ENCODE data around the gene ZBTB7B. TPM values are rescaled to one million over a fixed set of nuclear protein-coding genes. Genes with fewer than 3 reads are reported as not detected.

ZBTB7B gene
- total RNA-seq, 1 experiment from 2014 or later, result 15.3 TPM

DNA sequence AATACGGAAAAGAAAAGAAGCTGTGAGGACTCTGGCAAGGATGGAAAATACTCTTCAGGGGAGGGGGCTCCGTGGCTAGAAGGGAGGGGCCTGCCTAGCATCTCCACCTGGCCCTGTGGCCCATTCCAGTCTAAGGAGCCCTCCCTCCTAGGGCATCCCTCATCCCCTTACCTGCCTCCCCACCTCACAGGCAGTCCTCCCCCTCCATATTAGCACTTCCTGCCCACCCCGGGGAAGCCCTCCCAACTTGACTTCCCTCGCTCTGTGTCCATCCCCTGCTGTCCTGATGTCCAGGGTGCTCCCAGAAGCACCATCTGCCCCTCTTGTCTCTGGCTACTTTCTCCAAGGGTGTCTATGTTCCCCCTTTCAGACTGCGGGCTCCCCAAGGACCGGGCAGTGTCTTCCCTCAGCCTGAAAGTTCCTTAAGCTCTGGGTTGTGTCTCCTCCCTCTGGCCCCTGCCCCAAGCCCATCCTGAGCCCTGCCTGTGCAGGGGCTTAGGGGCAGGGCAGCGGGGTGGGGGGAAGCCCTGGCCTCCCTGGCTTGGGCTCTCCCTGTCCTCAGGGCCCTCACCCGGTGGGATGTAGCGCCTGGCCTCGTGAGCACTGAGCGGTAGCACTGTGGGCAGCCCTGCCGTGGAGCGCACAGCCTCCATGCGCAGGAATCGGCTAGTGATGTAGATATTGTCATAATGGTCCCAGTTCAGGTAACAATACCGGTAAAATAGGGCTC lies 27.1 kb downstream of the ZBTB7B start:
- Histone ChIP-seq H3K36me3 (no peaks in the 10 kb centered on the region), H3K9me3 (replicated peaks) (no peaks in the 10 kb centered on the region), H3K4me1 (replicated peaks) (peaks cover 6% of the 10 kb centered on the region), H3K4me3 (no peak overlapping the region), H3K27ac (no peak overlapping the region), H3K27me3 (replicated peaks) (no peaks in the 10 kb centered on the region; the same call in 1 of the 2 replicates)
- no peak for DNase-seq (ENCODE audit: low read depth in 1 of 2, low spot score in 2 of 2)

GRCh38 chr1:155030243-155030795 lies 27.7 kb downstream of the ZBTB7B start:
- no peaks in the 10 kb centered on the region; the same call in 1 of the 2 replicates for H3K27me3 ChIP-seq (replicated peaks)
- no peak overlapping the region for H3K27ac ChIP-seq
- H3K4me3 ChIP-seq, result no peak overlapping the region
- H3K36me3 ChIP-seq, result no peaks in the 10 kb centered on the region
- no peak for DNase-seq (ENCODE audit: low read depth in 1 of 2, low spot score in 2 of 2)
- peaks cover 6% of the 10 kb centered on the region for H3K4me1 ChIP-seq (replicated peaks)
- no peaks in the 10 kb centered on the region for H3K9me3 ChIP-seq (replicated peaks)

DNA sequence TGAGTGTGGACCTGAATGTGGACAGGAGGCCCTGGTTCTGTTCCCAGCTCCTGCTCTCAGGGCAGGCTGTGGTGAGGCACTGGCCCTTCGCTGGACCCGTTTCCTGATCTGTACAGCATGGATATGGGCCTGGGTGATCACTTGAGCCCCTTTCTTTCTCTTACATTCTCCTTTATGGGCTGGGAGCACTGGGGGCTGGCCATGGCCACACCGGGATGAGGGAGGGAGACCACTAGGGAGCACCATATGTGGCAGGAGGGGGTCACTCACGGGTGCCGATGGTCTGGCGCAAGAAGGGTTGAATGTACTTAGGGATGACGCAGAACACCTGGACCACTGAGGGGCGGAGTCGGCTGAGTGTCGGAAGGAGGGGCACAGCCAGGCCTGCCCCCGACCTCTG lies 28.3 kb downstream of the ZBTB7B start:
- DNase-seq (ENCODE audit: low read depth in 1 of 2, low spot score in 2 of 2), result no peak
- Histone ChIP-seq H3K9me3 (replicated peaks) (no peaks in the 10 kb centered on the region), H3K27me3 (replicated peaks) (no peaks in the 10 kb centered on the region; the same call in 1 of the 2 replicates), H3K36me3 (no peaks in the 10 kb centered on the region), H3K4me3 (no peak overlapping the region), H3K27ac (no peak overlapping the region), H3K4me1 (replicated peaks) (peaks cover 6% of the 10 kb centered on the region)

- no peaks in the 10 kb centered on the region for H3K36me3 ChIP-seq
- H3K27ac ChIP-seq, result no peak overlapping the region
- no peaks in the 10 kb centered on the region for H3K9me3 ChIP-seq (replicated peaks)
- peaks cover 4% of the 10 kb centered on the region; the same call in 1 of the 2 replicates for H3K27me3 ChIP-seq (replicated peaks)
- H3K4me1 ChIP-seq (replicated peaks), result no peaks in the 10 kb centered on the region
- no peak overlapping the region for H3K4me3 ChIP-seq
- no peak for DNase-seq (ENCODE audit: low read depth in 1 of 2, low spot score in 2 of 2)
Observed at GRCh38 chr1:155032886-155033285, 30.3 kb downstream of the ZBTB7B start.

DNA sequence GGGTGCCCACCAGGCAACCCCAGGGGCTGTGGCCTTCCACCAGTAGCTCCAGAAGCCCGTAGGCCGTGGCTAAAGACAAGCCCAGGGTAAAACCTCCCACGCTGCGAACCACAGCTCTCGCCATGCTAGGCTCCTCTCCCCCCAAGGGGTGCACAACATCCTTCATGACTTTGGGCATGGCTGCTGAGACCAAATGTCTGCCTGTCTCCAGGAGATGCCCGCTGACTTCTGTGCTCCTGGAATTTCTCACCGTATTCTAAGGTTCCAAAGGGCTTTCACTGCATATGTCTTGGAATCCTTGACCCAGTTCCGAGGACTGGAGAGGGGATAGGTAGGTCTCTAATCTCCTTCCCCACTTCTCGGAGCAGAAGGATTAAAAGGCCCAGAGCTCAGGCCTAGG lies 30.9 kb downstream of the ZBTB7B start, which contains the start of the genes DCST1 and DCST2:
Gene DCST1, plus strand, starts transcription at position 301 of the 400 bp plus-strand sequence. CDS start 213 bp downstream, outside the sequence.
Gene DCST2, minus strand, starts transcription at position 258 of the 400 bp plus-strand sequence. Its CDS starts 80 bp downstream, at position 178.
- Histone ChIP-seq H3K36me3 (no peaks in the 10 kb centered on the region), H3K9me3 (replicated peaks) (no peaks in the 10 kb centered on the region), H3K4me1 (replicated peaks) (no peaks in the 10 kb centered on the region), H3K4me3 (no peak within 1 kb of the TSS), H3K27ac (no peak within 1 kb of the TSS), H3K27me3 (replicated peaks) (peaks cover 4% of the 10 kb centered on the region; the same call in 1 of the 2 replicates)
- no peak for DNase-seq (ENCODE audit: low read depth in 1 of 2, low spot score in 2 of 2)

DNA sequence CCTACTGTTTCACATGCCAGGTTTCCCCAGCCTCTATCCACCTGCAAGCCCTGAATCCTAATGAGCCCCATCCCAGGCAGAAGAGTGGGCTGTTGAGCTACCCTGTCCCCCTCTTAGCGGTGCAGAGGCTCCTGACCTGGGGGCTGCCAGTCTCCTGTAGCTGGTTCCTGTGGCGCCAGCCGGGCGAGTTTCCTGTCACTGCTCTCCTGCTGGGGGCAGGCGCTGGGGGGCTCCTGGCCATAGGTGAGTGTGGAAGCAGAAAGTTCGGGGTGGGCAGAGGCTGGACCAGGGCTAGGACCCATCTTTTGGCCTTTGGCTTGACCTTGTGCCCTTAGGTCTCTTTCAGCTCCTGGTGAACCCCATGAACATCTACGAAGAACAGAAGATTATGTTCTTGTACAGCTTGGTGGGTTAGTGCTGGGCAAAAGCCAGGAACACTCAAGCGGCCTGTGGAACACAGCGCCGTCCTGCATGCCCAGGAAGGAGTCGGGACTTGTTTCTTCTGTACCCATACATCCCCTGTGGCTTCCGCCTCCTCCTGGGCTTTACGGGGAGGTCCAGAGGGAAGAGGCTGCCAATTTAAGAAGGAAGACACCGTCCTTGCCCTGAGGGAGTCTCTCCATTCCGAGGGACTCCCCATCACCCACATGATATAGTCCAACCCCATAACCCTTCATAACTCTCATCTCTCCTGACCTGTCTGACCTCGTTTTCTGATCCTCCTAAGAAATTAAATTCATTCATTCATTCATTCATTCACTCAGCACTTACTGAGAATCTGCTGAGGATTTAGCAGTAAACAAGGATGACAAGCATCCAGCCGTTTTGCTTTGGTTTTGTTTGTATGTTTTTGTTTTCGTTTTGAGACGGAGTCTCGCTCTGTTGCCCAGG lies 32.0 kb downstream of the ZBTB7B start:
- no peaks in the 10 kb centered on the region for H3K36me3 ChIP-seq
- DNase-seq (ENCODE audit: low read depth in 1 of 2, low spot score in 2 of 2), result no peak
- no peak overlapping the region for H3K4me3 ChIP-seq
- H3K4me1 ChIP-seq (replicated peaks), result no peaks in the 10 kb centered on the region
- H3K27me3 ChIP-seq (replicated peaks), result peaks cover 4% of the 10 kb centered on the region; the same call in 1 of the 2 replicates
- H3K27ac ChIP-seq, result no peak overlapping the region
- H3K9me3 ChIP-seq (replicated peaks), result no peaks in the 10 kb centered on the region

GRCh38 chr1:155035936-155036335 lies 33.3 kb downstream of the ZBTB7B start:
- DNase-seq (ENCODE audit: low read depth in 1 of 2, low spot score in 2 of 2), result no peak
- H3K9me3 ChIP-seq (replicated peaks), result no peaks in the 10 kb centered on the region
- no peak overlapping the region for H3K27ac ChIP-seq
- no peaks in the 10 kb centered on the region for H3K36me3 ChIP-seq
- no peak overlapping the region for H3K4me3 ChIP-seq
- no peaks in the 10 kb centered on the region for H3K4me1 ChIP-seq (replicated peaks)
- peaks cover 4% of the 10 kb centered on the region; the same call in 1 of the 2 replicates for H3K27me3 ChIP-seq (replicated peaks)

DNA sequence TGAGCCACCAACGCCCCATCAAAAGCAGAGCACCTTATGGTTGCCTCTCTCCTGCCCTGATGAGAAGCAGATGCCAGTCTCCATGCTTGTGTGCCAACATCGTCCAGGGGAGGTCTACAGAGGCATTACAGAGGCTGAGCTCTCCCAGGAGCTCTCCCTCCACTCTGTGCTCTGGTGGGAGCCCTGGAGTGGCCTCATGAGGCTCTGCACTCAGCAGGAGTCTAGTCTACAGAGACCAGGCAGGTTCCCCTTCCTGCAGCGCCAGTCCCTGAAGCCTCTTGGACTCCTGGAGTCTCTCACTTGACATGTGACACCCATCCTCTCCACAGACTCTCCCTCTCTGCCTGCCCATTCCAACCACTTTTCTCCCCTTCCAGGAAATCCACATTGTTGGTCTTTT lies 34.4 kb downstream of the ZBTB7B start:
- no peaks in the 10 kb centered on the region for H3K4me1 ChIP-seq (replicated peaks)
- no peak overlapping the region for H3K4me3 ChIP-seq
- H3K27ac ChIP-seq, result no peak overlapping the region

GRCh38 chr1:155037851-155038441 lies 35.3 kb downstream of the ZBTB7B start:
- Histone ChIP-seq H3K36me3 (no peaks in the 10 kb centered on the region), H3K9me3 (replicated peaks) (no peaks in the 10 kb centered on the region), H3K4me1 (replicated peaks) (no peaks in the 10 kb centered on the region), H3K27me3 (replicated peaks) (peaks cover 4% of the 10 kb centered on the region; the same call in 1 of the 2 replicates), H3K4me3 (no peak overlapping the region), H3K27ac (no peak overlapping the region)
- no peak for DNase-seq (ENCODE audit: low read depth in 1 of 2, low spot score in 2 of 2)

More for the DNA sequence above, 34.4 kb downstream of the ZBTB7B start:
- Histone ChIP-seq H3K9me3 (replicated peaks) (no peaks in the 10 kb centered on the region), H3K36me3 (no peaks in the 10 kb centered on the region), H3K27me3 (replicated peaks) (peaks cover 4% of the 10 kb centered on the region; the same call in 1 of the 2 replicates)
- DNase-seq (ENCODE audit: low read depth in 1 of 2, low spot score in 2 of 2), result no peak

- DNase-seq (ENCODE audit: low read depth in 1 of 2, low spot score in 2 of 2), result no peak
- Histone ChIP-seq H3K27ac (no peak overlapping the region), H3K36me3 (no peaks in the 10 kb centered on the region), H3K9me3 (replicated peaks) (no peaks in the 10 kb centered on the region), H3K27me3 (replicated peaks) (peaks cover 4% of the 10 kb centered on the region; the same call in 1 of the 2 replicates), H3K4me1 (replicated peaks) (no peaks in the 10 kb centered on the region), H3K4me3 (no peak overlapping the region)
Observed at GRCh38 chr1:155038602-155039307, 36.2 kb downstream of the ZBTB7B start.

- Histone ChIP-seq H3K27ac (no peak overlapping the region), H3K9me3 (replicated peaks) (no peaks in the 10 kb centered on the region), H3K4me3 (no peak overlapping the region), H3K27me3 (replicated peaks) (peaks cover 4% of the 10 kb centered on the region; the same call in 1 of the 2 replicates), H3K36me3 (no peaks in the 10 kb centered on the region), H3K4me1 (replicated peaks) (no peaks in the 10 kb centered on the region)
- DNase-seq (ENCODE audit: low read depth in 1 of 2, low spot score in 2 of 2), result no peak
Observed at GRCh38 chr1:155039308-155039669, 36.7 kb downstream of the ZBTB7B start.

GRCh38 chr1:155040358-155041093 lies 37.9 kb downstream of the ZBTB7B start:
- no peaks in the 10 kb centered on the region for H3K9me3 ChIP-seq (replicated peaks)
- no peak overlapping the region for H3K27ac ChIP-seq
- no peak overlapping the region for H3K4me3 ChIP-seq
- H3K4me1 ChIP-seq (replicated peaks), result peaks cover 8% of the 10 kb centered on the region
- no peaks in the 10 kb centered on the region for H3K36me3 ChIP-seq
- DNase-seq (ENCODE audit: low read depth in 1 of 2, low spot score in 2 of 2), result no peak
- 0 out of 2 replicates have a peak, but pooled peaks cover 4% of the 10 kb centered on the region for H3K27me3 ChIP-seq (replicated peaks)

Data from SJSA1 (cell line).